NCI-H1694 treated with DMSO at 0.1 percent for 48 hours (cell line): ENCODE measurements around the gene KRT31.
"Not testable (repeated sequence)": the region's sequence is repeated elsewhere in the genome, so short reads cannot be mapped to it uniquely, and the experiment has no call there.

ENCODE experiments used
- DNase-seq: peaks from one replicate; lab custom pipeline; 2025; lab: John Stamatoyannopoulos, UW

Gene KRT31

GRCh38 chr17:41387670-41388069 lies 9.7 kb downstream of the KRT31 start:
- DNase-seq, result no peak

DNA sequence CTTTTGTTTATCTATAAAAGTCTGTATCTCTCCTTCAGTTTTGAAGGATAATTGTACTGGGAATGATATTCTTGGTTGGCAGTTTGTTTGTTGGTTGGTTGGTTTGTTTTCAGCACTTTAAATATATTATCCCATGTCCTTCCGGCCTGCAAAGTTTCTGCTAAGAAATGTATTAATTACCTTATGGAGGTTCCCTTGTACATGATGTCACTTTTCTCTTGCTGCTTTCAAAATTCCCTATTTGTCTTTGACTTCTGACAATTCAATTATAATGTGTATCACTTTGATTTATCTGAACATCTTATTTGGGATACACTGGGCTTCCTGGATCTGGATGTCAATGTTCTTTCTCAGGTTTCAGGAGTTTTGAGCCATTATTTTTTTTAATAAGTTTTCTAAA lies 11.2 kb downstream of the KRT31 start:
- DNase-seq, result no peak

DNA sequence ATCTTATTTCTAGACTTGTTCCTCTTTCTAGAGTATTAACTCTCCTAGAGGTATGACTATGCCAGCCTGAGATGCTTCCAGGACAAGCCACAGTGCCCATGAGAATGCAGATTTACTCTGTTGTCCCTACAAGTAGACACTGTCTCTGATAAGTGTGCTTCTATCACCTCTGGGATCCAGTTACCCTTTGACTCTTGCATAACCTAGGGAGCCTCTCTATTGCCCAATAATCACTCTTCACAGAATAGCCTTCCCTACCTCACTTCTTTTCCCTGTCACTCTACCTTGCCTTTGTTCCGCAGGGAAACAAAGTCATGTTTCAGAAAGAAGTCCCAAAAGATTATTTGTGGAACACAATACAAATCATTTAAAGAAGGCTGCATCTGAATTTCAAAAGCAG lies 13.7 kb downstream of the KRT31 start:
- DNase-seq, result no peak

- no peak for DNase-seq
These were observed 15.0 kb downstream of the KRT31 start for GRCh38 chr17:41382394-41382793.

DNA sequence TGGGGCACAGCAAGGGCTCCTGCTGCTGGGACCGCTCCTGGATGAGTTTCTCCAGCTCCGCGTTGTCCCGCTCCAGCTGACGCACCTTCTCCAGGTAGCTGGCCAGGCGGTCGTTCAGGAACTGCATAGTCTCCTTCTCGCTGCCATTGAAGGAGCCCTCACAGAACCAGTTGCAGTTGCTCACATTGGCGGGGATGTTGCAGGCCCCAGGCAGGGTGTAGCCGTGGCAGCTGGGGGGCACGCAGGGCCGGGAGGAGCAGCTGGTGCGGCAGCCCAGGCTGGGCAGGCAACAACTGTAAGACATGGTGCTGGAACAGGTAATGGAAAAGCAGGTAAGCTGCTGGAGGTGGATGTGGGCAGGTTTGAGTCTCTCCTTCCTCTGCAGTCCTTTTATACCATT lies 15.5 kb downstream of the KRT31 start, which contains the start of gene KRT34:
Gene KRT34 (minus strand): TSS at position 364 of the 400 bp plus-strand sequence. CDS start 60 bp downstream, at position 304.
- DNase-seq, result not testable (repeated sequence)

DNA sequence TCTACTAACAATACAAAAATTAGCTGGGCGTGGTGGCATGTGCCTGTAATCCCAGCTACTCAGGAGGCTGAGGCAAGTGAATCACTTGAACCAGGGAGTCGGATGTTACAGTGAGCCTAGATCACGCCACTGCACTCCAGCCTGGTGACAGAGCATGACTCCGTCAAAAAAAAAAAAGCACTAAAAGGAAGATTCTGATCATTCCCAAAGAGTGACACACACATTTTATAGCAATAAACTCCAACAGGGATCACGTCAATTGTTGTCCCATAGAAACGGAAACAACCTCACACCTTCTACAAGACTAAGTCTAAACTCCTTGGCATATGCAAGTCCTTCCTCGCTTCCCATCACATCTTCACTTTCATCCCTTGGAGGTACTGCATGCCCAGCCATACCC lies 17.3 kb downstream of the KRT31 start:
- not testable (repeated sequence) for DNase-seq

DNA sequence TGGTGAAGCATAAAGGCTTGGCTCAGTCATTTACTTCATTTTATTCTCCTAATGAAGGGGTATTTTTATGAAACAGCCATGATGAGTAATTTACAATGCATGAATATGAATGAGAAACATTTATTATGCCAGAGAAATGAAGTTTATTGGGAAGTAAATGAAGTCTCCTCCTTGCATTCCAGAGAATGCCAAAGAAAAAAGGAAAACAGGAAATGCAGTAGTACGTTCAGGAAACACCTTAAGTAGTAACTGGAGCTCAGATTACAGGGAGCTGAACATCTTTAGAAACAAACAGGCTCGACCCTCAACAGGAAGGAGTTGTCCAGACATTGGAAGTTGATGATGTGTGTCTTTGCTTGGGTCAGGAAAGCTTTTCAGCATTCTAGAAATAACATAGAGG lies 19.9 kb downstream of the KRT31 start:
- DNase-seq, result no peak

- DNase-seq, result no peak
These were observed 27.7 kb downstream of the KRT31 start, which contains the start of gene KRT33B for GRCh38 chr17:41369713-41370112. KRT33B (minus strand) TSS chr17:41369813; CDS start chr17:41369750, 63 bp downstream.

GRCh38 chr17:41369023-41369422 lies 28.4 kb downstream of the KRT31 start:
- no peak for DNase-seq

- DNase-seq, result no peak
These were observed 29.9 kb downstream of the KRT31 start for GRCh38 chr17:41367426-41368075.

DNA sequence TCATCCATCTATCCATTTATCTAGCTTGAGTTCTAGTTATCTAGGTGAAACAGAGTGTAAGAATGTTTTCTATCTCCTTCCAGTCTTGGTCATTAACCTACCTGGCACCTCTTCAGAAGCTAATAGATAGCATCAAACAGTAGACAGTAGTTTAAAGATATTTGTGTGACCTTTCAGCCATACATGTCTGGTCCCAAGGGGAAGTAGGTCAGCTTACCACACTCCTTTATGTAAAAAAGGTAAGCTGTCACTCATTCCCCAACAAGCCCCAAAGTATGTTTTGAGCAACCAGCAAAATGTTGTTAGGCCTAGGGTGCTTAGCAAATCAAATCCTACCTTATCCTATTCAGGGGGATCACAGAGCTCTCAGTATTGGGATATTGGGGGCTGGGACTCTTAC lies 31.3 kb downstream of the KRT31 start:
- DNase-seq, result no peak

DNA sequence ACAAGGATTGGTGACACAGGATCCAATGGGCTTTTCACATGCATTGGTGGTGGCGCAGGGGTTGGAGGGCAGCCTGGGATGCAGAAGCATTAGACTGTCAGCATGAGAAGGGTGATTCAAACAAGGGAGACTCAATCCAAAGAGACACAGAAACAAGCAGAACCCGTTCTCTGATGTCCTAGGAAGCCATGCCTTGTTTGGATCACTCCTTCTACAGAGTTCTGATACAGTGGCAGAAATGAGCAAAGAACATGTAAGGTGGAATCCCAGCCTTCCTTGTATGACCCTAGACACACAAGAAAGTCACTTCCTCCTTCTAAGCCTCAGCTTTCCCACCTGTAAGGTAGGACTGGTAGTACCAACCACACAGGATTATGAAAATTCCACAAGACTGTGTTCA lies 33.5 kb downstream of the KRT31 start:
- no peak for DNase-seq

GRCh38 chr17:41360296-41360995 lies 37.0 kb downstream of the KRT31 start:
- DNase-seq, result no peak

GRCh38 chr17:41354536-41354935 lies 42.9 kb downstream of the KRT31 start:
- no peak for DNase-seq

DNA sequence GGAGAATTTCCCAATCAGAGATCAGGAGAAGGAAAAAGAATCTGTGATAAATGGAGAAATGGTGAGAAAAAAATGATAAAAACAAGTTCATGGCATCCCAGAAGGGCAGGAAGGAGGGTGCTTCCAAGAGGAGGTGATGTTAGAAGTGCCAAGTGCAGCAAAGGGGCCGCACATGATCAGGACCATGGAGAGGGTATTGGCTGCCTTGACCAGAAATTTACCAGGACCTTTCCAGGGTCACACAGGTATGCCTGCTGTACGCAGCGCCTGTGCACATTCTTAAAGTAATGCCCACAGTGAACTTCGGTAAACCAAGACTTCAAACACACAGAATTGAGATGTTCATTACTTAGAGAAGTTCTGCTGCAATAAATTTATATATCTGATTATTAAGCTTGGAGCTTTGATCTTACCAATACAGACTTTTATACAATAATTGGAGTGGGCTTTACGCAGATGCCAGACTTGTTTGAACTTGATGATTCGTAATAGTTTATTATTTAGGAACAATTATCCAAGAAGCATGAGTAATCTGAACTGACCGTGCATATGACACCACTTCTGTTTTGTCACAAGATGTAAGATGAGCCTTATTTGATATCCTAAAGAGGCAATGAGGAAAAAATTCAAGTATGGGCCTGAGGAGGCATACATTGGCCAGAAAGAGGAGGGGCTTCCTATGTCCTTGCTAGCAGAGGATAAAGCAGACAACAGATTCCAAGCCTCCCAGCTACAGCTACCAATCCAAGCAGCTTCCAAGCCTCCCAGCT lies 44.6 kb downstream of the KRT31 start:
- no peak for DNase-seq

DNA sequence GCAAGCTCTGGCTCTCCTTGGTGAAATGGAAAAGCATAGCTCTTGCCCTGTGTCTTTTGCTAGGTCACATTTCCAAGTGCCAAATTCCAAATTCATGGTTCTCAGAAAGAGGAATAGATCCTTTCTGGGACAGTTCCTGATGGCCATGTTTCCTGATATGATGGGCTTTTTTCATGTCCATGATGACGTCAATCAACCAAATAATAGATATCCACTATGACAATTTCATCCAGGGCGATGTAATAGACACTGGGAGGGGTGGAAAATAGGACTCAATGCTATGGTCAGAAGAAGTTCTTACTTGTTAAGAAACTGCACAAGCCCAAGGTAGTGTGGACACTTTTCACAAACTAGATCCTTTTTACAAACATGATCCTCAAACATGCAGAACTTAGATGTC lies 46.2 kb downstream of the KRT31 start:
- no peak for DNase-seq

DNA sequence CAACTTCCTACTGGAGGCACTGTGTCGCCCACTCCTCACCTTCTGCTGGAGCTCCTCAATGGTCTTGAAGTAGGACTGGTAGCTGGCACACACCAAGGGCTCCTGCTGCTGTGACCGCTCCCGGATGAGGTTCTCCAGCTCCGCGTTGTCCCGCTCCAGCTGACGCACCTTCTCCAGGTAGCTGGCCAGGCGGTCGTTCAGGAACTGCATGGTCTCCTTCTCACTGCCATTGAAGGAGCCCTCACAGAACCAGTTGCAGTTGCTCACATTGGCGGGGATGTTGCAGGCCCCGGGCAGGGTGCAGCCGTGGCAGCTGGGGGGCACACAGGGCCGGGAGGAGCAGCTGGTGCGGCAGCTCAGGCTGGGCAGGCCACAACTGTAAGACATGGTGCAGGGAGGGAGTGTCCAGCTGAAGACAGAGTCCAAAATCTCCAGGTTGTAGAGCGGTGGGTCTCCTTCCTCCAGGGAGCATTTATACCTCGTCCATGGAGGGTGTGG lies 47.0 kb downstream of the KRT31 start, which contains the start of gene KRT33A:
Gene KRT33A (minus strand): TSS at position 448 of the 498 bp plus-strand sequence. CDS start 61 bp downstream, at position 387.
- DNase-seq, result not testable (repeated sequence)

DNA sequence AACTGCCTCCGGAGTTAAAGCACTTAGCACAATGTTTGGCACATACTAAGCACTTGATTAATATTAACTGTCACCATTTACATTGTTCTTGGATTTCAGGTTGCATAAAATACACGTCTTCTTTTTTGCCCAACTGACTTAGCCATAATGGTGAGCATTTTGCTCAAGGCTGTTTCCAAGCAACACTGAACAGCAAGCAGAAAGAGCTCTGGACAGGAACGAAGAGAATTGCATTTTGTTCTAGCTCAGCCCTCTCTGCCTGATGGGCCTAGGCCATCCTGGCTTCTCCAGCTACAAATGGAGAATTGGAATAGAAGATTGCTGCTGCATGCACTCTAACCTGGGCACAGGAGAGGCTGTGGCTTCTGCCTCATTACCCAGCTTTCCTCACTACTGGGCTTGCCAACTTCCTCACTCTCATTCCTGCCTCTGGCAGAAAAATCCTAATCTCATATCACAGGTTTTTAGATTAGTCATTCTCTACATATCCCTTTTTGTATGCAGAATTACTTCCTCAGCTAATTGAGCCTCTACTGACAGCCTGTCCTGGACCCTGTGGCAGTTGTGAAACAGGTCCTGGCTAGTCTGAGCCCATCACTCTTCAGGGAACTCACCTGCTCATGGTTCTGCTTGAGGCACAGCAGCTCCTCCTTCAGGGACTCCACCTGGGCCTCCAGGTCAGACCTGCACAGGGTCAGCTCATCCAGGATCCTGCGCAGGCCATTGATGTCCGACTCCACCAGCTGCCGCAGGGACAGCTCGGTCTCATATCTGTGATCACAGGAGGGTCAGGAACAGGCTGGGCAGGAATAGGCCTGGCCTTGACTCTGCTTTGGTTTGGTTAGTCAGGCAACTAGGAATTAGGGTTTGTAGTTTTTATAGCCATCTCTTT lies 49.3 kb downstream of the KRT31 start:
- DNase-seq, result no peak

DNA sequence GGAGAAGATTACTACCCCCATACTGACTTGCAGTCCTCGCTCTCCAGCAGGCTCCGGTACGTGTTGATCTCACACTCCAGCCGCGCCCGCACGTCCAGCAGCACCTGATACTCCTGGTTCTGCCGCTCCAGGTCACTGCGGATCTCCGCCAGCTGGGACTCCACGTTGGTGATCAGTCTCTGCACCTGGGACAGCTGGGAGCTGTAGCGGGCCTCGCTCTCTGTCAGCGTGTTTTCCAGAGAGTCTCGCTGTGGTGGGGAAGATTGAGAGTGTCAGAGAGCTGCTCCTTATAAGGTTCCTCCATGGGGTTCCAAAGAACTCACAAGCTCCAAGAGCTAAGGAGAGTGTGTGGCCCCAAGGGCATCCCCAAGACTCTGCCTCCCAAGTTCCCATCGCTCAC lies 51.0 kb downstream of the KRT31 start:
- not testable (repeated sequence) for DNase-seq

DNA sequence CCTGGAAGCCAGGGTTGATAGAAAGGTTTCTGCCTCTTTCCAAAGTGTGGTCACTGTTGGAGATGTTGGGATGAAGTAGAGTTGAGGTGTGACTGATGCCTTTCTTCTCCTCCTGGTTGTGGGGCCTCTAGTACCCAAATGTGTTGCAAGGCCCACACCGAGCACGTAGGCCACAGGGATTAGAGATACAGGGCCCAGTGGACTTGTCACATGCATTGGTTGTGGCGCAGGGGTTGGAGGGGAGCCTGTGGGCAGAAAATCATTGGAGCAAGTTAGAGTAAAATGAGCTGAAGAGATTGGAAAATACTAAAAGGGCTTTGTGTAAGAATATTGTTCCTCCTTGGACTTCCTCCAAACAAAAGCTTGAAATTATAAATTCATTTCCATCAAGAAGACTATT lies 51.4 kb downstream of the KRT31 start:
- no peak for DNase-seq
